Activated effector memory CD4-positive, alpha-beta T cell treated with anti-CD3 and anti-CD28 coated beads, Interleukin-2, amount 50 U/mL, for 16 hours (primary cell): ENCODE measurements around the gene RRAD.

Source experiments
- DNase-seq: peaks from one replicate; pipeline ENCODE4 v3.0.0-alpha.2; 2020

RRAD gene

GRCh38 chr16:66933776-66934137, 8.4 kb upstream of the RRAD start:
- no peak for DNase-seq

GRCh38 chr16:66932076-66932475, 6.7 kb upstream of the RRAD start:
- no peak for DNase-seq

- DNase-seq = no peak
Observed at GRCh38 chr16:66931665-66932064, 6.3 kb upstream of the RRAD start.

GRCh38 chr16:66930189-66930588, 4.9 kb upstream of the RRAD start:
- no peak for DNase-seq

- peak; percentile 69 for DNase-seq
Observed at GRCh38 chr16:66928702-66929388, 3.5 kb upstream of the RRAD start.

- no peak for DNase-seq
Observed at GRCh38 chr16:66927918-66928649, 2.7 kb upstream of the RRAD start.

- DNase-seq = no peak
Observed at GRCh38 chr16:66926961-66927436, 1.7 kb upstream of the RRAD start.

- no peak for DNase-seq
Observed at GRCh38 chr16:66926171-66926947, 1.0 kb upstream of the RRAD start.

- DNase-seq = peak; percentile 78
Observed at GRCh38 chr16:66924527-66925321, 611 bp downstream of the RRAD start.

GRCh38 chr16:66923866-66924265, 1.5 kb downstream of the RRAD start:
- DNase-seq = no peak

GRCh38 chr16:66923247-66923731, 2.0 kb downstream of the RRAD start:
- DNase-seq = no peak

GRCh38 chr16:66921729-66922450, 3.4 kb downstream of the RRAD start:
- DNase-seq = no peak

- no peak for DNase-seq
Observed at GRCh38 chr16:66920924-66921680, 4.2 kb downstream of the RRAD start.

- no peak for DNase-seq
Observed at GRCh38 chr16:66920299-66920590, 5.1 kb downstream of the RRAD start.

- DNase-seq = no peak
Observed at GRCh38 chr16:66919569-66920298, 5.6 kb downstream of the RRAD start.

- DNase-seq = no peak
Observed at GRCh38 chr16:66918803-66919568, 6.3 kb downstream of the RRAD start, which contains the start of gene CDH16. TSS of gene CDH16 (minus strand) at chr16:66918885. CDS start at chr16:66918065, 820 bp downstream.

- no peak for DNase-seq
Observed at GRCh38 chr16:66918355-66918754, 7.0 kb downstream of the RRAD start.

- no peak for DNase-seq
Observed at GRCh38 chr16:66917741-66918140, 7.6 kb downstream of the RRAD start.

GRCh38 chr16:66916518-66916917, 8.8 kb downstream of the RRAD start:
- no peak for DNase-seq

- DNase-seq = no peak
Observed at GRCh38 chr16:66915041-66915440, 10.3 kb downstream of the RRAD start.
